BJ (cell line): ENCODE data around the gene IMP3. TPM values are rescaled to one million over a fixed set of nuclear protein-coding genes. Genes with fewer than 3 reads are reported as not detected.

ENCODE experiments used
- CTCF ChIA-PET: fragments of 350-600 bp; formaldehyde crosslinking; extraction: SDS; loops from one replicate; lab custom pipeline; 2021; ENCODE audit warnings: antibody characterized with exemption, inconsistent platforms; lab: Yijun Ruan, JAX
- POLR2A ChIA-PET: fragments of 300-600 bp; sonication (Branson Sonifier 250); formaldehyde crosslinking; extraction: SDS; loops from one replicate; lab custom pipeline; 2021; ENCODE audit warnings: antibody characterized with exemption; lab: Charles Lee
- DNase-seq: peaks from one replicate; pipeline ENCODE4 v3.0.0-alpha.2; 2011; ENCODE audit warnings: low read depth
- H3K27me3 ChIP-seq: 2 replicates; pipeline ENCODE4 v1.6.0; 2011; ENCODE audit warnings: low read length; ENCODE audit not compliant: control insufficient read depth, insufficient read depth
- H3K36me3 ChIP-seq: 2 replicates; pipeline ENCODE4 v1.5.1; 2011; ENCODE audit warnings: low read length; ENCODE audit not compliant: control insufficient read depth, insufficient read depth
- H3K4me3 ChIP-seq: 2 replicates; pipeline ENCODE4 v1.5.1; 2011; ENCODE audit warnings: low read depth, mild to moderate bottlenecking, control low read depth, low read length
- polyA plus RNA-seq: library from polyadenylated mRNA; depleted of rRNA; stranded (reverse); fragments of >200 nt; gene quantifications from 2 replicates; pipeline ENCODE4 v1.2.3, GENCODE V29; 2011
- TF ChIP-seq, protein P1 (sequence below): IDR thresholded peaks from 2 replicates; pipeline ENCODE4 v1.5.1; 2011; ENCODE audit warnings: low read depth, mild to moderate bottlenecking, control low read depth, inconsistent platforms, low read length, moderate library complexity; ENCODE audit not compliant: insufficient read depth

IMP3 gene
- polyA plus RNA-seq, 1 experiment, result 37.6 TPM

DNA sequence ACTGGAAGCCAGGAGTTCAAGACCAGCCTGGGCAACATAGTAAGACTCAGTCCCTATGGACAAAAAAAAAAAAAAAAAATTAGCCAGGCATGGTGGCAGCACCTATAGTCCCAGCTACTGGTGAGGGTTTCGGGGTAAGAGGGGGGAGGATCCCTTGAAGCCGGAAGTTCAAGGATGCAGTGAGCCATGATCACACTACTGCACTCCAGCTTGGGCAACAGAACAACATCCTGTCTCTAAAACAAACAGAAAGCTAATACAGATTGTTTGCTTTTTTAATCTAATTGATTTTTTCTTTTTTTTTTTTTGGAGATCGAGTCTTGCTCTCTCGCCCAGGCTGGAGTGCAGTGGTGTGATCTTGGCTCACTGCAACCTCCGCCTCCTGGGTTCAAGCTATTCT lies 1.6 kb upstream of the IMP3 start:
- ChIA-PET CTCF (interaction anchor here (1.1 kb wide), 1 partner anchor 14 kb away, joined by 3 read pairs; no protein-coding TSS in a partner anchor), POLR2A (no interaction called here)
- no peaks in the 10 kb centered on the region for H3K27me3 ChIP-seq
- no peak for DNase-seq
- H3K4me3 ChIP-seq, result no peak overlapping the region
- TF ChIP-seq, protein P1, sequence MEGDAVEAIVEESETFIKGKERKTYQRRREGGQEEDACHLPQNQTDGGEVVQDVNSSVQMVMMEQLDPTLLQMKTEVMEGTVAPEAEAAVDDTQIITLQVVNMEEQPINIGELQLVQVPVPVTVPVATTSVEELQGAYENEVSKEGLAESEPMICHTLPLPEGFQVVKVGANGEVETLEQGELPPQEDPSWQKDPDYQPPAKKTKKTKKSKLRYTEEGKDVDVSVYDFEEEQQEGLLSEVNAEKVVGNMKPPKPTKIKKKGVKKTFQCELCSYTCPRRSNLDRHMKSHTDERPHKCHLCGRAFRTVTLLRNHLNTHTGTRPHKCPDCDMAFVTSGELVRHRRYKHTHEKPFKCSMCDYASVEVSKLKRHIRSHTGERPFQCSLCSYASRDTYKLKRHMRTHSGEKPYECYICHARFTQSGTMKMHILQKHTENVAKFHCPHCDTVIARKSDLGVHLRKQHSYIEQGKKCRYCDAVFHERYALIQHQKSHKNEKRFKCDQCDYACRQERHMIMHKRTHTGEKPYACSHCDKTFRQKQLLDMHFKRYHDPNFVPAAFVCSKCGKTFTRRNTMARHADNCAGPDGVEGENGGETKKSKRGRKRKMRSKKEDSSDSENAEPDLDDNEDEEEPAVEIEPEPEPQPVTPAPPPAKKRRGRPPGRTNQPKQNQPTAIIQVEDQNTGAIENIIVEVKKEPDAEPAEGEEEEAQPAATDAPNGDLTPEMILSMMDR, result no peak
- H3K36me3 ChIP-seq, result no peaks in the 10 kb centered on the region

DNA sequence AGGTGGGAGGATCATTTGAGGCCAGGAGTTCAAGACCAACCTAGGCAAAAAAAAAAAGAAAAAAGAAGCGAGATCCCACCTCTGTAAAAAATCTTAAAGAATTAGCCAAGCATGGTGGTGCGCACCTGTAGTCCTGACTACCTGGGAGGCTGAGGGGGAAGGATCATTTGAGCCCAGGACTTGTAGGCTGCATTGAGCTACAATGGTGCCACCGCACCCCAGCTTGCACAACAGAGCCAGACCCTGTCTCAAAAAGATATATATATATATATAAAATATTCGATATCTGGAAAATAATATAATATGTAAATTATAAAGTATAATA lies 1.1 kb upstream of the IMP3 start:
- no peak for DNase-seq
- no peaks in the 10 kb centered on the region for H3K27me3 ChIP-seq
- ChIA-PET CTCF (interaction anchor here (0.7 to 4.0 kb wide), 4 partner anchors 41 to 273 kb away, joined by 3 to 30 read pairs (median 5); partner anchors contain the start of gene MAN2C1), POLR2A (no interaction called here)
- H3K4me3 ChIP-seq, result no peak overlapping the region
- TF ChIP-seq, protein P1, result no peak
- no peaks in the 10 kb centered on the region for H3K36me3 ChIP-seq

DNA sequence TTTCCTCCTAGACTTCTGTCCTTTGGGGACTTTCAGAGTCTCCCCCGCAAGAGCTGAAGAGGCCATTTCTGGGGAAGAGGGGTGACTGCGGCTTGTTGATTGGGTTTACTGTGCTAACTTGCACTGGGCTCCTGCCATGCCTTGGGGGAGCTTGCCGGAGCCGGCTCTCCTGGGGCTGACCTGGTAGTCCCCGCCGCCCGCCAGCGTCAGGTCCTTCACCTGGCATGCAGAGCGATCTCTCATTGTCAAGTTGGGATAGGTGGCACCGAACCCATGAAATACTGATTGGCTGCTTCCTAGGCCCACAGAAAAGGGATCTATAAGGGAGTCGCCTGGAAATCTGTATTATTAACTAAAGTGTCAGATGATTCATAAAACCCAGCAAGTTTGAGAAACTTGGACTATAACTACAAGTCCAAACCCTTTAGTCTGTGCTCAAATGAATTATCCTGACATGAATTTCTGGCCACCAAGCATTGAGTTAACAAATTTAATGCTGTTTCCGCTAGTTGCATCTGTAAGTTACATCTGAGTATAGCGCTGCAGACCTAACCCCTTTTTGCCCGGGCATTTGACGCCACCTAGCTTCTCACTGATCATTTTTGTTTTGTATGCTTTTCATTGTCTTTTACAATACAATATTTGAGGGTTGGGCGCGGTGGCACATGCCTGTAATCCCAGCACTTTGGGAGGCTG lies 607 bp upstream of the IMP3 start:
- no peaks in the 10 kb centered on the region for H3K36me3 ChIP-seq
- ChIA-PET CTCF (interaction anchor here (0.7 to 4.1 kb wide), 11 partner anchors 26 to 273 kb away, joined by 3 to 30 read pairs (median 5); partner anchors contain the start of gene MAN2C1), POLR2A (interaction anchor here (0.5 kb wide), 1 partner anchor 188 kb away, joined by 3 read pairs; no protein-coding TSS in a partner anchor)
- TF ChIP-seq, protein P1, result peak; percentile 39; the same call in 1 of the 2 replicates
- H3K4me3 ChIP-seq, result peak overlapping the region; percentile 84
- H3K27me3 ChIP-seq, result no peaks in the 10 kb centered on the region
- no peak for DNase-seq

DNA sequence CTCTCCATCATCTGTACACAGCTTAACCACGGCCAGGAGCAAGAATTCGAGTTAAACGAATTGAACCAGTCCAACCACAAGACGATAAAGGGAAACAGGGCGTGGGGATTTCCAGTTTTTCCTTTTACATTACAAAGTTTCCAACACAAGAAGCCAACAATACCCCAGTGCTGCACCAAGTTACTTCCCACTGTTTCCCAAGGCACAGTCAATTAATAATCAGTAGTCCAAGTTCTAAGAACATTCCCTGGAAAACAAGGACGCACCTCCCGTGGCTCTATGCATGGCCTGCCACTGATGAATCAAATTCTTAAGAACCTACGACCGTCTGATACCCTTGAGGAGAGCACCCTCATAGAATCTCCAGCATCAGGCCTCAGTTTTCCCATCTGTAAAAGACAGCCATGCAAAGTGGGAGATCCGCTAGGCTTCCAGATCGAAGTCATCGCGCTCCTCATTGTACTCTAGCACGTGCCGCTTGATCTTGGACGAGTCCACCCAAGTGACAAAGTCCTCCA lies 774 bp downstream of the IMP3 start:
- TF ChIP-seq, protein P1, result no peak
- no peak for DNase-seq
- CTCF ChIA-PET, result interaction anchor here (0.8 to 4.1 kb wide), 13 partner anchors 8 to 185 kb away, joined by 3 to 30 read pairs (median 8); partner anchors contain the start of genes SNUPN and SNX33
- Histone ChIP-seq H3K4me3 (peak overlapping the region; percentile 84), H3K27me3 (no peaks in the 10 kb centered on the region), H3K36me3 (no peaks in the 10 kb centered on the region)
- POLR2A ChIA-PET, result no interaction called here

DNA sequence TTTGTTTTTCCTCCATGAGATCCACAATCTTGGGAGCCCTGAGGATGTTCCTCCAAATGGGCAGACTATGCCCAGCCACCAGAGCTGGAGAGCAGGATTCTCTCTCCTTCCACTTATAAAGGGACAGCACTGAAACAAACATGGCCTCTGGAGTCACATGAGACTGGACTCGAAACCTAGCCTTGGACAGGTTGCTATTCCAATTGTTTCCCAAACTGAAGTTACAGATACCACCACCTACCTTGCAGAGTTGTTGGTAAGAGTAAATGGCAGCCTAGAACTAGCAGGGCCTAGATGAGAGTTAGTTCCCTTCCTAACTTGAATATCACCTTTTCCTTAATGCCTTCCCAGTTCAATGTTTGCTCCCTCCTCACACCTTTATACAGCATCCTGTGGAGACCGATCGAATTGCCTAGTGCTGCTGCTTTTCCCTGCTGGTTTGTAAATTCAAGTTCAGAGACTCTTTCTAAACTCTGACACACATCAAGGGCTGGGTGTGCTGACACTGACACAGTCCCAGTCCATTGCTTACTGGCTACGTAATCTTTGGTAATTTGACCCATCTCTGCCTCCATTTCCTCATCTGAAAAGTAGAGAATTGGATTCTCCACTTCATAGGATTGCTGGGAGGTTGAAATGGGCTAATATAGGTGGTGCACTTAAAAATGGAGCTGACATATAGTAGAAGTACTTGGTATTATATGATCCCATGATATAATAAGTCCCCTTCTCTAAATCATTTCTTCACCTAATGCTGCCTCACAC lies 2.6 kb downstream of the IMP3 start:
- DNase-seq, result no peak

More for the DNA sequence above, 2.6 kb downstream of the IMP3 start:
- Histone ChIP-seq H3K36me3 (no peaks in the 10 kb centered on the region), H3K27me3 (no peaks in the 10 kb centered on the region), H3K4me3 (no peak overlapping the region)
- ChIA-PET POLR2A (no interaction called here), CTCF (interaction anchor here (1.0 to 4.1 kb wide), 10 partner anchors 11 to 230 kb away, joined by 3 to 30 read pairs (median 8); partner anchors contain the start of gene SNUPN)
- TF ChIP-seq, protein P1, result no peak
